Esophagus squamous epithelium (tissue), 5 donors: ENCODE data around the gene ANP32A. TPM values are rescaled to one million over a fixed set of nuclear protein-coding genes. Genes with fewer than 3 reads are reported as not detected.
"Not testable (repeated sequence)": the region's sequence is repeated elsewhere in the genome, so short reads cannot be mapped to it uniquely, and the experiment has no call there.

ENCODE experiments used
- DNase-seq: peaks from one replicate; lab custom pipeline; 2025; lab: John Stamatoyannopoulos, UW
- H3K27ac ChIP-seq, 4 donors: fragments of 200-600 bp; sonication (generic); one replicate each; pipeline ENCODE4 v1.5.1; 2016 to 2019; ENCODE audit warnings: mild to moderate bottlenecking in 1 of 4
- H3K27me3 ChIP-seq, 4 donors: fragments of 200-600 bp; sonication (generic); 1 replicate in 3 of 4; 2 replicates in 1 of 4; pipeline versions ENCODE4 v1.5.1 to v1.6.0; 2017 to 2021; ENCODE audit warnings: antibody characterized with exemption in 1 of 4
- H3K36me3 ChIP-seq, 3 donors: fragments of 200-600 bp; sonication (generic); one replicate each; pipeline ENCODE4 v1.5.1; 2016 to 2019
- H3K4me1 ChIP-seq, 3 donors: fragments of 200-600 bp; sonication (generic); one replicate each; pipeline ENCODE4 v1.5.1; 2017 to 2019
- H3K4me3 ChIP-seq, 4 donors: fragments of 200-600 bp; sonication (generic); 1 replicate in 3 of 4; 2 replicates in 1 of 4; pipeline ENCODE4 v1.5.1; 2016 to 2019; ENCODE audit warnings: mild to moderate bottlenecking in 2 of 4, moderate library complexity in 1 of 4
- H3K9me3 ChIP-seq, 3 donors: fragments of 200-600 bp; sonication (generic); one replicate each; pipeline ENCODE4 v1.5.1; 2016 to 2019
- POLR2A ChIP-seq, 4 donors: fragments of 450-650 bp; IDR thresholded peaks; one replicate each; pipeline ENCODE4 v1.6.1; 2017; ENCODE audit warnings: antibody characterized with exemption in 4 of 4, mild to moderate bottlenecking in 4 of 4, moderate library complexity in 3 of 4
- WGBS, 2 donors: methylation state at CpG; one replicate each; pipeline ENCODE4 v1.1.5; 2018; 5-methylcytosine and 5-hydroxymethylcytosine counted together
- intact Hi-C: fragments of 100-400 bp; cut with DNase I; formaldehyde crosslinking; loops from one replicate; pipeline ENCODE4 v1.15.0; 2022
- total RNA-seq, 4 donors: library from RNA; depleted of rRNA; stranded (reverse); fragments of >200 nt; gene quantifications; one replicate each; pipeline ENCODE4 v1.1.0, GENCODE V29; 2016
- TF ChIP-seq, protein P1 (sequence below), 6 experiments: fragments of 450-650 bp in 4 of 6; fragments of 200-600 bp in 2 of 6; sonication (generic) in 2 of 6; IDR thresholded peaks; one replicate each; pipeline ENCODE4 v1.5.1; 2016 to 2019; ENCODE audit warnings: antibody characterized with exemption in 6 of 6, mild to moderate bottlenecking in 4 of 6, moderate library complexity in 4 of 6
- donor health status: DM: yes; HTN: yes; CAD: no.

Gene ANP32A
- total RNA-seq, result 10 to 100 TPM; 40.1 to 71.5 (median 43.8) TPM

DNA sequence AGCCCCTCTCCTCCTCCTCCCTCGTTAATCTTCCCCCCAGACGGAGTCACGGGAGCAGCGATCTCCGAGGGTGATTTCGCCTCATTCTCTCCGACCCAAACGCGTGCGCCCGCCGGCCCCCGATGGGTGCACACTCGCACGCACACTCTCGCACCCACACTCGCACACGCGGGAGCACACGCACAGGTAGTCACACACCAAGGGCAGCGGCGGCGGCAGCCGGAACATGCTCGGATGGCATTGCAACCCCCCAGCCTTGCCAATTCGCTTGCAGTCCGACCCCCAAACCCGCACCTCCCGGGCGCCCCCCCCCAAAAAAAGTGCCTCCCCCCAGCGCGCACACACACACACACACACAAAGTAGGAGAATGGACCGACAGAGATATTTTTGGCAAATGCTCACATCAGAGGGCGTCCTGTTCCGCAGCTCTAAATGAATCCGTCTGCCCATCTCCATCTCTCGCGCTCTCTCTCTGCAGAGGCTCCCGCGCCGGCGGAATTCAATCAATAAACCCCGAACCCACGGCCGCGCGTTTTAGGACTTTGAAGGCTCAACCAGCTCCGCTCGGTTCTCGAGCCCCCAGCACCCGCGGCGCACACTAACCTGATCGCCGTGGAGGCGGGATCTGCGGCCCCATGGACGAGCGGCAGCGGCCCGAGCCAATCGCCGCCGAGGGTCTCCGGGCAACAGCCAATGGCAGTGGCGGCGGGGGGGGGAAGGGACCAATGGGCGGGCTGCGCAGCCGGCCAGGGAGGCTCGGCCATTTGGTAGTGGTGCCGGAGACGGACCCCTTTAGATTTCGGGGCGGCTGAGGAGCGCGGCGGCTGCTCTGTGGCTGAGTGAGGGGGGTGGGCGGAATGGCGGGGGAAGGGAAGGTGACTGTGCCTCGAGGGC lies at the start of gene ANP32A:
Gene ANP32A, minus strand, starts transcription at position 601 of the 895 bp plus-strand sequence. Its CDS starts 144 bp downstream, at position 457.
- H3K4me3 ChIP-seq, result peak within 1 kb of the TSS; percentile 83 to 98 (median 91)
- H3K36me3 ChIP-seq, result no peaks in the 10 kb centered on the region
- intact Hi-C loops, result loop anchor here (5.0 kb wide), 1 partner anchor 33 kb away; no protein-coding TSS in a partner anchor
- peaks cover 14 to 31% (median 20%) of the 10 kb centered on the region in 3 donors for H3K4me1 ChIP-seq
- DNase-seq, result peak; percentile 53
- no peaks in the 10 kb centered on the region for H3K9me3 ChIP-seq
- no peaks in the 10 kb centered on the region for H3K27me3 ChIP-seq
- 0% methylated on average over 6 to 20 of the region's 81 CpGs for WGBS, 2 donors
- TF ChIP-seq, protein P1, sequence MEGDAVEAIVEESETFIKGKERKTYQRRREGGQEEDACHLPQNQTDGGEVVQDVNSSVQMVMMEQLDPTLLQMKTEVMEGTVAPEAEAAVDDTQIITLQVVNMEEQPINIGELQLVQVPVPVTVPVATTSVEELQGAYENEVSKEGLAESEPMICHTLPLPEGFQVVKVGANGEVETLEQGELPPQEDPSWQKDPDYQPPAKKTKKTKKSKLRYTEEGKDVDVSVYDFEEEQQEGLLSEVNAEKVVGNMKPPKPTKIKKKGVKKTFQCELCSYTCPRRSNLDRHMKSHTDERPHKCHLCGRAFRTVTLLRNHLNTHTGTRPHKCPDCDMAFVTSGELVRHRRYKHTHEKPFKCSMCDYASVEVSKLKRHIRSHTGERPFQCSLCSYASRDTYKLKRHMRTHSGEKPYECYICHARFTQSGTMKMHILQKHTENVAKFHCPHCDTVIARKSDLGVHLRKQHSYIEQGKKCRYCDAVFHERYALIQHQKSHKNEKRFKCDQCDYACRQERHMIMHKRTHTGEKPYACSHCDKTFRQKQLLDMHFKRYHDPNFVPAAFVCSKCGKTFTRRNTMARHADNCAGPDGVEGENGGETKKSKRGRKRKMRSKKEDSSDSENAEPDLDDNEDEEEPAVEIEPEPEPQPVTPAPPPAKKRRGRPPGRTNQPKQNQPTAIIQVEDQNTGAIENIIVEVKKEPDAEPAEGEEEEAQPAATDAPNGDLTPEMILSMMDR (IDR thresholded peaks at IDR 0.05), result no peak
- peak in 2 of 4 donors; percentile 33 to 78 for TF ChIP-seq POLR2A (IDR thresholded peaks at IDR 0.05)
- peak within 1 kb of the TSS; percentile 93 to 98 (median 97) for H3K27ac ChIP-seq

DNA sequence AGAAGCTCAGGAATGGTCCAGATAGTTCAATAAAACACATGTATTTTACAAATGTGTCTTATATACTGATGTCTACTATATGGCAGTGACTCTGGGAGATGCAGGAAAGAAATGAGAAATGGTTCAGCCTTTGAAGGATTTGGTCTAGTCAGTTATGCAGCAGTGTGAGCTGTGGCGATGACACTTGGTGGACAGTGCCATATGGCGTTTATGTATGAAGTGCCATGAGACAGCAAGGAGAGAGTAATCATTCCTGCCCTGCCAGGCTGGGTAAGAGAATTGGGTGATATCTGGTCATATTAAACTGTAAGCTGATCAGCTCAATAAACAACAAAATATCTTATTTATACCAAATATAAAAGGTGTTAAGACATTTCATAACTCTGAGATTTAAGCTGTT lies 47.6 kb upstream of the ANP32A start:
- H3K9me3 ChIP-seq, result peaks cover 0 to 7% (median 0%) of the 10 kb centered on the region in 3 donors
- 91% methylated on average over 2 of the region's 2 CpGs for WGBS, 2 donors
- no peaks in the 10 kb centered on the region for H3K36me3 ChIP-seq
- TF ChIP-seq, protein P1 (IDR thresholded peaks at IDR 0.05), result no peak
- no peak for TF ChIP-seq POLR2A (IDR thresholded peaks at IDR 0.05)
- H3K4me3 ChIP-seq, result no peak overlapping the region
- H3K4me1 ChIP-seq, result no peaks in the 10 kb centered on the region
- no peak overlapping the region for H3K27ac ChIP-seq
- no peak for DNase-seq
- peaks cover 0 to 56% (median 0%) of the 10 kb centered on the region in 4 donors for H3K27me3 ChIP-seq
- intact Hi-C loops, result no loop called here

DNA sequence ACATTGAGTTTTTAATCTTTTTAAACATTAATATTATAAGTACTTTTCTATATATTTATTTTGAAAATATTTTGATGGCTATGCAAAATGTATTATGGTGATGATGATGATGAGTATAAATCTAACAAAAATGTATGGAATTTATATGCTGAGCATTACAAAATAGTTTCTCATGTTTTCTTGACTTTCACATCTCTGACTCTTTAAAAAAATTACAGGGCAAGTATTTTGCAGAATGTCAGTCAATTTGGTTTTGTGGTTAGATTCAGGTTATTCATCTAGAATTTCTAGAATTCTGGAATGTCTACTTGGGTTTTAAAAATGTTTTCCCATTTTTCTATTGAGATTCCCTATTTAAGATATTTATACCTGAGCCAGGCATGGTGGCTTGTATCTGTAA lies 41.7 kb upstream of the ANP32A start:
- Histone ChIP-seq H3K36me3 (no peaks in the 10 kb centered on the region), H3K27ac (no peak overlapping the region), H3K4me1 (no peaks in the 10 kb centered on the region), H3K27me3 (peaks cover 0 to 20% (median 0%) of the 10 kb centered on the region in 4 donors), H3K9me3 (peaks cover 0 to 22% (median 4%) of the 10 kb centered on the region in 3 donors), H3K4me3 (no peak overlapping the region)
- intact Hi-C loops, result no loop called here
- no peak for TF ChIP-seq POLR2A (IDR thresholded peaks at IDR 0.05)
- TF ChIP-seq, protein P1 (IDR thresholded peaks at IDR 0.05), result no peak
- DNase-seq, result no peak

DNA sequence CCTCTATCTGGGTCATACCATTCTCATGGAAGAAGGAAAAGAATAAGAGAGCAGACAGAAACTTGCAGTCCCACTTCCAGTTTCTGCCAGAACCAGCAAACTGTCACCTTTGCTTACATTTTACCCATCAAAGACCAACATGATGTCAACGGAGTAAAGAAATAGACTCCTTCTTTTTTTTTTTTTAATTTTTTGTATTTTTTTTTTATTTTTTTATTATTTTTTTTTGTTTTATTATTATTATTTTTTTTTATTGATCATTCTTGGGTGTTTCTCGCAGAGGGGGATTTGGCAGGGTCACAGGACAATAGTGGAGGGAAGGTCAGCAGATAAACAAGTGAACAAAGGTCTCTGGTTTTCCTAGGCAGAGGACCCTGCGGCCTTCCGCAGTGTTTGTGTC lies 38.0 kb upstream of the ANP32A start:
- WGBS, 2 donors, result 56 to 92% methylated on average over 1 of the region's 4 CpGs
- DNase-seq, H3K36me3 ChIP-seq, H3K4me3 ChIP-seq, intact Hi-C loops, H3K27ac ChIP-seq, H3K4me1 ChIP-seq: not testable (repeated sequence)
- Histone ChIP-seq H3K9me3 (peaks cover 0 to 21% (median 6%) of the 10 kb centered on the region in 3 donors), H3K27me3 (peaks cover 0 to 15% (median 0%) of the 10 kb centered on the region in 4 donors)

DNA sequence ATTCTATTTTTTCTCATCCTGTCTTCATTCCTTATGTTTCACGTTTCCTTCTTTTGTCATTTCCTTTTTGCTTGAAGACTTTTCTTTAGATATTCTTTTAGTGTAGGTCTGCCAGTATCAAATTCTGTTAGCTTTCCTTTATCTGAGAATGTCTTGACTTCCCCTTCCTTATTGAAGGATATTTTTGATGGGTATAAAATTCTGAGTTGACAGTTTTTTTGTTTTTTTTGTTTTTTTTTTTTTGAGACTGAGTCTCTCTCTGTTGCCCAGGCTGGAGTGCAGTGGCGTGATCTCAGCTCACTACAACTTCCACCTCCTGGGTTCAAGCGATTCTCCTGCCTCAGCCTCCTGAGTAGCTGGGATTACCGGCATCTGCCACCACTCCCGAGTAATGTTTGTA lies 36.7 kb upstream of the ANP32A start:
- WGBS, 2 donors, result 79 to 84% methylated on average over 5 of the region's 5 CpGs
- DNase-seq, H3K4me1 ChIP-seq, intact Hi-C loops, H3K4me3 ChIP-seq, H3K27ac ChIP-seq, H3K9me3 ChIP-seq, H3K36me3 ChIP-seq: not testable (repeated sequence)
- H3K27me3 ChIP-seq, result peaks cover 0 to 17% (median 0%) of the 10 kb centered on the region in 4 donors

DNA sequence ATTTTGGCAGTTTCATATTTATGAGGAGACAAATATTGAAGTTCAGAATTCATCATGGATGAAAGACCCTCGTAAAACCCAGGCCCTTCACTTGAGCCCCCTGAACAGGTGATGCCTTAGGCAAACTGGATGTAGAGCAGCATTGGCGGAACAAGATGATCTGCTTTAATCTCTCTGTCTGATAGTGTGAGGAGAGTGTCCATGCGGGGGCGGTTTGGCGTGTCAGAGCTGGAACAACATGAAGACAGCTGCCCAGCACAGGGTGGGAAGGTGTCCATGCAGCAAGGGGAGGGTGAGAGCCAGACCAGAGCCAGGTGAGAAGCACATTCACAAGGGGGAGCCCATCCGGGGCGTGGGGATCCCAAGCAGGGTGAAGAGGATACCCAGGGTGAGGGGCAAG lies 31.8 kb upstream of the ANP32A start:
- H3K27ac ChIP-seq, result no peak overlapping the region
- no peaks in the 10 kb centered on the region for H3K4me1 ChIP-seq
- DNase-seq, result no peak
- no peak overlapping the region for H3K4me3 ChIP-seq
- H3K27me3 ChIP-seq, result peaks cover 0 to 23% (median 0%) of the 10 kb centered on the region in 4 donors
- no peaks in the 10 kb centered on the region for H3K36me3 ChIP-seq
- peaks cover 0 to 3% (median 2%) of the 10 kb centered on the region in 3 donors for H3K9me3 ChIP-seq
- intact Hi-C loops, result no loop called here
- TF ChIP-seq, protein P1 (IDR thresholded peaks at IDR 0.05), result no peak
- no peak for TF ChIP-seq POLR2A (IDR thresholded peaks at IDR 0.05)
- WGBS, 2 donors, result 44 to 54% methylated on average over 5 to 7 of the region's 7 CpGs
